Midbrain (tissue), 1 donor: ENCODE measurements around the gene SCO2.

ENCODE experiments used
- DNase-seq: peaks from one replicate; lab custom pipeline; 2025; lab: John Stamatoyannopoulos, UW

Gene SCO2

DNA sequence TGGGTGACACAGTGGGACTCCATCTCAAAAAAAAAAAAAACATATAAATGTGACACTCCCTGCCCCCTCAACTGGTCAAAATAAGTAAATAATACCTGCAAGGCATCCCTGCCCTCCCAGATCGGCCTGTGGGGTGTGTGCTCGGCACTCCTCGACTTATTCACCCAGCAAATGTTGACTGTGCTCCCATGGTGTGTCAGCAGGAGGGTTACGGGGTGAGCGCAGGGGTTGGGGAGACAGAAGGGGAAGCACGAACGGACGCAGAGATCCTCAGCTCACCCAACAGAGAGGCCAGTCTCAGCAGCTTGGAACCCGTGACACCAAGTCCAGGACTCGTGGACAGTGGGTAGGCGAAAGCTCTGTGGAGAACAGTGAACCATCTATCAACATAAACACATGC, 45.7 kb downstream of the SCO2 start:
- DNase-seq = no peak

DNA sequence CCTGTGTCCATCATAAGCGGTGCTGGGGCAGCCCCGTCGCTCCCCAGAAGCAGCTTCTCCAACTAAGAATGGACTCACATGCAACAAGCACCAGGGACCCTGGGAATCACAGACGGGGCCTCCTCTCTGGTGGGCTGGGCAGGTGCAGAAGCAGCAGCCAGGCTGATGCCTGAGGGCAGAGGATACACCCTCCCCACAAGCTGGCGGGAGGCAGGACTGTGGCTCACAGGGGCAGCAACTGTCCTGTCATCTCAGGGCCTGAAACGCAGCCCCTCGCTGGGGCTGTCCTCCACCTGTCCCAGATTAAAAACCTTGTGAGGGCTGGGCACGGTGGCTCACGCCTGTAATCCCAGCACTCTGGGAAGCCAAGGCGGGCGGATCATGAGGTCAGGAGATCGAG, 47.5 kb downstream of the SCO2 start:
- no peak for DNase-seq

DNA sequence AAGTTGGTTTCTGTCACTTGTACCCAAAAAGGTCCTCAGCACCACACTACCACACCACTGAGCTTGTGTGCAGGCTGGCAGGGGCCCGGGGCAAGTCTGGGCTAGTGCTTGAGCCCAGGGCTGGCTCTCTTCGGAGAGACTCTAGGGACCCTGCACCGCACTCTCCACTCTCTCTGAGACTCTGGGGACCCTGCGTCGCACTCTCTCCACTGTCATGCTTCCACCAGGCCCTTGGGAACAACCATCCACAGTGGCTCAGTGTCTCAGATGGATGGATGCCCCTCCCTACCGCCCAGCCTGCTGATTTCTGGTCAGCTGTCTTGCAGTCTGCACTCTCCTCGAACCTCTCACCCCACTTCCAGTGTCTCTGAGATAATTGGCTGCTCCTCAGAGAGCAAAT, 48.5 kb downstream of the SCO2 start:
- DNase-seq = no peak

DNA sequence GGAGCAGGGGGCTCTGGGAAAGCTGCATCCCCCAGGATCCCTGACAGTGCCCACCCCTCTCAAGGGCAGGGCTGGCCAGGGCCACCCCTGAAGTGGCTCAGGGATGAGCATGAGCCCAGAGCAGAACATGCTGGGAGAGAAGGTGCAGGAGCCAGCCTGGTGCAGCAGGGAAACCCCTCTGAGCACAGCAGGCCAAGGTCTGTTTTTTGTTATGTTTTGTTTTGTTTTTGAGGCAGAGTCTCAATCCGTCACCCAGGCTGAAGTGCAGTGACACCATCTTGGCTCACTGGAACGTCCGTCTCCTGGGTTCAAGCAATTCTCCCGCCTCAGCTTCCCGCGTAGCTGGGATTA, 49.8 kb downstream of the SCO2 start:
- DNase-seq = no peak

DNA sequence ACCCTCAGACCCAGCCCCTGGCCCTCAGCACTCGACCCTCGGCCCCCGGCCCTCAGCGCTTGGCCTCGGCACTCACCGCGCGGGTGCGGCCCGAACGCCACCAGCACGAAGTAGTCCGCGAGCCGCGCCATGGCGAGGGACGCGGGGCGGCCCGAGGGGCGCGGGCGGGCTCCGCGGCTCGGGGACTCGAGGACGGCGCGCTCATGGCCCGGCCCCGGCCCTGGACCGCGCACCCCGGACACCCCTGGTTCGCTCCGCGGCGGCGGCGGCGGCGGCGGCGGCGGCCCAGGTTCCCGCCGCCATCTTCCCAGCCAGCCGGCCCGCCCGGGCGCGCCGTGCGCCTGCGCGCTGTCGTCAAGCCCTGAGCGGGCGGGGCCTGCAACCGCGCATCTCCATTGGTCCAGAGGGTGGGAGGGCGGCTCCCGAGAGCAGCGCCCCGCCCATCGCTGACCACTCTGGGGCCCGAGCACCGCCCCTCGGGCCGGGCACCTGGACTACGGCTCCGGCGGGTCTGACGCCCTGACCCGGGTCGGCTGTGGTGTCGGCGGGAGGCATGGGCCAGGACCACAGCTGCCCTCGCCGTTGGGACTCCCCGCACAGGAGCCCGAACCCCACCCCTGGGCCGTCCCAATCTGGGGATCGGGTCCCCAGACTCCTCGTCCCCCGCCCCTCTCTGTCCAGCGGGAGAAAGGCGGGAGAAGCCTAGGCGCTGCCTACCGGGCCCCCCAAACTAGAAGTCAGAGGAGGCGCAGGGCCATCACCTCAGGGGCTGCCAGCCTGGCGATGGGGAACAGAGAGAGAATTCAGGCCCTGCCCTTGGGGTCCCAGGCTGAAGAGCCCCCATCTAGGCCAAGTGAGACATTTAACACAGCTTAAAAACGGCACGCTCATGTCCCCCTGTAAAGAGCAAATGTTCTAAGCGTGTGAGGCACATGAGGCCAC, 50.4 kb downstream of the SCO2 start, which contains the start of gene SBF1:
TSS of gene SBF1 (minus strand) at position 326 of the 942 bp plus-strand sequence. CDS start at position 131, 195 bp downstream.
- peak; percentile 94 for DNase-seq

DNA sequence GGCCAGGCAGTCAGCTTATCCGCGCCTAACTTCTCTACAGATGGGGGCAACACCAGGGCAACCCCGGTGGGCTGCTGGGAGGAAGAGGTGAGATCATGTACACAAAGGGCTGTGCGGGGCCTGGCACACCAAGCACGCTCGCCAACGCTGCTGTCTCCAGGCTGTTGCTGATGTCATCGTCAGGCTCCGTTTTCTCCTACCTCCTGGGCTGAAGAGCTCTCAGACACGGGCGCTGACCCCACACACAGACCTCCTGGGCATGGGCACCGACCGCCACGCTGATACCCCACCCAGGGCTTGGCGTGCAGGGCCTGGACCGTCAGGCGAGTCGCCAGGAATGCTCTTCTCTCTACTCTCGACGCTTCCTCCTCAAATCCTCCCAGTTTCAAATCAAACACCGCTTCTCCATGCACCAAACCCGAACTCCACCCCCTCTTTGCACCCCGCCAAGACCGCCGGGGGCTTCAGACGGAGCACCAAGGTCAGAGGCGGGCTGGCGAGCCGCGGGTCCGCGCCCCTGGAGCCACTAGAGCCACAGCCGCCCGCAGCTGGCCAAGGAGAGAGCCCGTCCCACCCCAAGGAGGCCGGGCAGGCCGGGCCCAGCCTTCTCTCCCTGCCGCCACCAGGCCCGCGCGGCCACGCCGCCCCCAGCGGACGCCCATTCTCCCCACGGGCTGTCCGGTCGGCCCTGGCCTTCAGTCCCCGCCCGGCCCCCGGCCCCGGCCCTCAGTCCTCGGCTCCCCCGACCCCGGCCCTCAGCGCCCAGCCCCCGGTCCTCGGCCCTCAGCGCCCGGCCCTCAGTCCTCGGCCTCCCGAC, 51.3 kb downstream of the SCO2 start:
- no peak for DNase-seq
